GM19372 (cell line): ENCODE results near the gene GMDS.

Source experiments
- ATAC-seq: cut with Tn5 transposase; IDR thresholded peaks from one replicate; pipeline ENCODE4 v1.9.1; 2021; ENCODE audit warnings: mild to moderate bottlenecking, low read depth, moderate library complexity; ENCODE audit not compliant: unreplicated experiment

Gene GMDS

GRCh38 chr6:1737463-1738311, 507.7 kb downstream of the GMDS start:
- ATAC-seq, result no peak

DNA sequence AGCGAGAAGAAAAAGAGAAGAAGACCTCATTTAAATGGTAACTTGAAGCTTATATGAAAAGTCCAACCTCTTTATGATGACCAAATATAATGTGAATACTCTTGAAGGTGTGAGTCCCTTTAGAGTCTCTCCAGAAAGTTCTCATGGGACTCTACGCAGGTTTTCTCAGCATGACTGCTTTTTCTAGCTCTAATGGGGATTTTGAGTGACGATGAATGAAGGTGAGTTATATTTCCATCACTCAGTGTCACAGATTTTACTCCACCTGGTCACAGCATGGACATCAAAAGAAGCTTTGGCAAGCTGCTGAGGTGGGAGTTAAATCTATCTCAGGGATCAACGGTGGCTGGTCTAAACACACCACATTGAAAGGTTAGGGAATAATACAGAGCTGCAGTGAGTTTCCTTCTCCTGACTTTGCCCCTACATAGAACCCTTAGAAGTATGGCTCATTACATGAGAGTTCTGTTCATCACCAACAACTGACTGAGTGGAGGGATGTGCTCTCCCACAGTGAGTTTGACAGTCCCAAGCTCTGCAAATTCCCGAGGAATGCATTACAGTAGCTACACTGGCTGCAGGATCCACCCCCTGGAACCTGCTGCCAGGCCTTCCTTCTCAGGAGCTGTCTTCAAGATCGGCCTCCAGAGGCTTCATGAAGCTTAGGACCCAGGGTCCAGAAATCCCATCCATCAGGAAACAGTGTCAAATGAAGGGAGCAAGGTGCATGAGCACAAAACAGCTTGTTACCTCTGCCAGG, 508.9 kb downstream of the GMDS start:
- no peak for ATAC-seq

DNA sequence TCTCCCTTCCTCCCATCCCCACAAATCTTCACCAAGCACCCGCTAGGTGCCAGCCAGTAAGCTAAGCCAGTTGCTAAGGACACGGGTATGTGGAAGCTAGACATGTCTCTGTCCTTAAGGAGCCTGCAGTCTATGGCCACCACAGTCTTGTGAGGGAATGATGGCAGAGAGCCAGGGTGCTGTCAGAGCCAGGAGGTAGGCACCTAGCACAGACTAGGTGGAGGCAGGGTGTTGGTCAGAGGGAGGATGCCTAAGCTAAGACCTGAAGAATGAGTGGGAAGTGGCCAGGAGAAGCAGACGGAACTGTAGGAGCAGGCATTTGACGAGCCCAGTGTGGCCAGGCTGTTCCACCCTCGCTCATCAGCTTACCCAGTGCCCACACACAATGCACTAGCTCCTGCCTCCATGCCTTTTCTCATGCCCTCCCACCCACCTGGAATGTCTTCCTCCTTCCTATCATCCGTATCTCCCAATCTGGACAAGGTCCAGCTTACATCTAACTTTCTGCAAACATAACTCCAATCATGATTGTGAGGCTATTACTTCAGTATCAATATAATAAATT, 510.1 kb downstream of the GMDS start:
- no peak for ATAC-seq

- ATAC-seq, result no peak
Observed at GRCh38 chr6:1730882-1731281, 514.5 kb downstream of the GMDS start.

DNA sequence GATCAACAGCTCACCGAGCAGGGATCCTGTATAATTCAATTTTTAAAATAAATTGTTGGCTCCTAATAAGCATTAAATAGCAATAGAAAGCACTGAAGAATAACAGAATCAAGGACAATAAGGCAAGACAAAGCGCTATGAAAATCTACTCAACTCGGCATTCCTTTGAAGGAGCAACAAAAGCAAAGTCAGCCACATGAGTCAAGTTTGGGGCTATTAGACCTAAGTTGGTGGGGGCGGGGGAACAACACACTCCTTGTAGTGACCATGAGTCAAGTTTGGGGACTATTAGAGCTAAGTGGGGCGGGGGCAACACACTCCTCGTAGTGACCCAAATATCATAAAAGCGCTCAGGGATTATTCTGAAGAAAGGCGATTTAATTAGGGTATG, 515.7 kb downstream of the GMDS start:
- no peak for ATAC-seq

GRCh38 chr6:1729133-1729749, 516.2 kb downstream of the GMDS start:
- no peak for ATAC-seq

GRCh38 chr6:1726341-1726768, 519.0 kb downstream of the GMDS start:
- ATAC-seq, result no peak

DNA sequence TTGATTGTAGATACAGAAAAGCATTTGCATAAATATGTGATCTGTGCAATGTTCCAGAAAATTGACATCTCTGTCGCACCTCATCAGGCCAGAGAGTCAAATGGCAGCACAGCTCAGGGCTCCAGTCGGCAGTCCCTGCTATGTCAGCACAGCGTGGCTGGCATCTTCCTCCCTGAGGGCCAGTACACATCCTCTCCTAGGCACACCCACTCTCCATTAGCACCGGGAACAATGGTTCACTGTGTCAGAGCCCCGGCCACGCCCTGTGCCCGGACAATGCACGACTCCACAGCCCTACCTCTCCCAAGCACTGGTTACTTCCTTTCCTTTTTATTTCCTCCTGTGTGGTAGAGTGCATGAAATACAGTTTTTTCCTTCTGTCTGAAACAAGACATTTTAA, 520.8 kb downstream of the GMDS start:
- ATAC-seq, result no peak

- ATAC-seq, result no peak
Observed at GRCh38 chr6:1724124-1724523, 521.3 kb downstream of the GMDS start.

DNA sequence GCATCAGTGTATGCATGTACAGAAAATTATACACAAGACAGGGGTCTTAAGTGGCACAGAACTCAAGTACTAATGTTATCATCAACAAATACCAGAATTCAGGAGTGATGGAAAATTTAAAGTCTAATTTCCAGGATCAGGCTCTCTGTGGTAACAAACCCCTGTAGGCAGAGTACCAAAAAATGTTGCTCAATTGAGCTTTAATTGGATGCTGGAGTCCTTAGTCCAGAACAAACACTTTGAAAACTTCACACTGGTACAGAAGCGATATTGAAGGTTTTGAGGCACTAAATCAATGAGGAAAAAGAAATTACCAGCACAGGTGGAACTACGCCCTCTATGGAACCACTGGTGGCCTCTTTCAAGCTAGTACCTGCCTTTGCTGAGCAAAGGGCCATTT, 522.6 kb downstream of the GMDS start:
- no peak for ATAC-seq

- no peak for ATAC-seq
Observed at GRCh38 chr6:1720620-1721322, 524.6 kb downstream of the GMDS start.

- no peak for ATAC-seq
Observed at GRCh38 chr6:1719922-1720321, 525.5 kb downstream of the GMDS start.

DNA sequence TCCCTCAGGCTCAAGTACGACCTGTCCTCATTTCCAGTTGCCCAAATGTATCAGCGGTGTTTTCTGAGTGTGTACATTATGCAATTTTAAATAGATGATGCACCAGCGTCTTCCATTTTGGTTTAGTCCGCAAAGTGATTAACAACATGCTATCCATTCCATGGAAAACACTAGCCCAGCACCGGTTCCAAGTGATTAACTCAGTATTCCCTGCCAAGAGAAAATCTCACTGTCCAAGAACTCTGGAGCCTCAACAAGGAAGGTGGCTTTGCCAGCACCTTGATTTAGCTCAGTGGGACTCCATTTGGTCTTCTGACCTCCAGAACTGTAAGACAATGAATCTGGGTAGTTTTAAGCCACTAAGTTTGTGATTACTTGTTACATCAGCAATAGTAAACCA, 528.5 kb downstream of the GMDS start:
- ATAC-seq, result no peak

GRCh38 chr6:1716396-1716795, 529.0 kb downstream of the GMDS start:
- no peak for ATAC-seq

- no peak for ATAC-seq
Observed at GRCh38 chr6:1715336-1715735, 530.1 kb downstream of the GMDS start.

GRCh38 chr6:1714654-1715053, 530.8 kb downstream of the GMDS start:
- no peak for ATAC-seq

DNA sequence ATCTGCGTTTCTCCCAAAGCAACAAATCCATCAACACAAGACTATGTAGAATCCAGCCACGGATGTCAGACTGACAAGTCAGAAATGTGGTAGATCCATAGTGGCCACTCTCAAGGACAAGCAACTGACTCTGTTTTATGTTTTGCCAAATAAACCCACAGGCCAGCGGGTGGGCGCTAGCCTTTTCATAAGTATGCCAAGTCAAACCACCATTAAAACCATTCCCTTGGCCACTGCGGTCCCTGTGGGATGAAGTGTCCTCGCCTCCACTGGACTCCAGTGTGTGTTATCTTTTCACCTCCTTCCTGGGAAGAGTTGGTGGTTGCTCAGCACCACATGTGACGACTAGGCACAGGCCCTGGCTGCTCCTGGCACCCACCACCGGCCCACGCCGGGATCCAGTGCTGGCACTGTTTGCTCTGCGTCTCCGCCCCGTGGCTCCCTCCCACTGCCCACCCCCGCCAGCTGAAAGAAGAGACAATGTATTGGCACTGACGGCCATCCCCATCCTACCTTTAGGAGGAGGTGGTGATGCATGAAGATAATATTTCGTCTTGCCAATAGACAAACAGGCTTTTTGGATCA, 532.3 kb downstream of the GMDS start:
- ATAC-seq, result no peak

- ATAC-seq, result no peak
Observed at GRCh38 chr6:1712451-1712850, 533.0 kb downstream of the GMDS start.

DNA sequence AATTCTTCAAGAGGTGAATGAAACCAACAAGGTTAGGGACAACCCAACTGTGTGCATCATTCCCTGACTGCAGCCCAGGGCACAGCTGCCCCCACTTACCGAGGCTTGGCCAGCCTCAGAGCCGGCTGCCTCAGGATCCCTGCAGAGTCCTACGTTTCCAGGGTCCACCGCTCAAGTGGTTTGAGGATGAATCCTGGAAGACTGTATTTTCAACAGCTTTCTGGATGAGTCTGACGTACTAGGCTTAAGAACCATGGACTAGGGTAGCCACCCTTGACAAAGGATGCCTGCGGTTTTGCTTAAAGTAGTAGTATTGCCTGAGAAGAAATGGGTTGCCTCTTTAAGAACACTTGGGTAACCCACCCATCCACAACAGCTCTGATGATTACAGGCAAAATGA, 534.3 kb downstream of the GMDS start:
- ATAC-seq, result no peak

- ATAC-seq, result no peak
Observed at GRCh38 chr6:1709234-1709641, 536.2 kb downstream of the GMDS start.
